DMS153 treated with DMSO at 0.1 percent for 48 hours (cell line): Measurements from ENCODE around the gene SERPINE2.
"Not testable (repeated sequence)": the region's sequence is repeated elsewhere in the genome, so short reads cannot be mapped to it uniquely, and the experiment has no call there.

Experiments
- DNase-seq: peaks from one replicate; lab custom pipeline; 2025; ENCODE audit not compliant: unreplicated experiment; lab: John Stamatoyannopoulos, UW

SERPINE2 gene

GRCh38 chr2:223944166-223944702, 94.9 kb downstream of the SERPINE2 start:
- DNase-seq = no peak

DNA sequence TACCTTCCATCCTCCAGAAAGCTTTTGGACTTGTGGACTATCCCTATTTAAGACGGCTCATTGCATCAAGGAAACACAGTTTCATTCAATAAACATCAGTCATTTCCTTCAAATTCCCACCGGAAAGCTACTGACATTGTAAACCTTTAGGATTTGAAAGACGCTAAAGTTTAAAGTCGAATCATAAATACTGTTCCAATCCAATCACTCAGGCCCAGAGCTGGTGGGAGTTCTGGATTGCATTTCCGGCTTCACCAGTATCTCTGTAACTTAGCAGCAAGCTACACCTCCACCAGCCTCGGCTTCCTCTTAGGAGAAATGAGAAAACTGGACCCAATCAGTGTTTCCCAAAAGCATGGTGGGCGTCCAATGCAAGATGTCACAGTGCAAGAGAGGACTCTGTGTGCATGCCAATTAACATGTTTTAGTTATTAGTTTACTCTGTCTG, 95.5 kb downstream of the SERPINE2 start:
- no peak for DNase-seq

- DNase-seq = no peak
These were observed 96.0 kb downstream of the SERPINE2 start for GRCh38 chr2:223943135-223943534.

- no peak for DNase-seq
These were observed 97.4 kb downstream of the SERPINE2 start for GRCh38 chr2:223941579-223942277.

- DNase-seq = not testable (repeated sequence)
These were observed 99.6 kb downstream of the SERPINE2 start for GRCh38 chr2:223939438-223939837.

DNA sequence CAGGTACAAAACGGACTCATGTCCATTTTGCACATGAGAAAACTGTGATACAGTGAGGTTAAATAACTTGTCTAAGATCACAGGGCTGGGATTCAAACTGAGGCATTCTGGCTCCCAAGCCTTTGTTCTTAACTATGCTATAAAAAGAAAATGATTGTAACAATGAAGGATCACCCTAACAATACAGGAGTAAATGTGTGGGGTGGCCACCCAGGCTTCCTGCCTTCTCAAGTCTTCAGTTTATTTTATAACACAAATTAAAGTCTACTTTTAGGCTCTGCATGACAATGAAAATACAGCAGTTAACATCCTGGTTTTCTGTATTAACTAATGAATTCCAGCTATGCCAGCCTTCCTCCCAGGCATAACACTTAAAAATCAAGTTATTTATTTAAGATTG, 101.6 kb downstream of the SERPINE2 start:
- no peak for DNase-seq

DNA sequence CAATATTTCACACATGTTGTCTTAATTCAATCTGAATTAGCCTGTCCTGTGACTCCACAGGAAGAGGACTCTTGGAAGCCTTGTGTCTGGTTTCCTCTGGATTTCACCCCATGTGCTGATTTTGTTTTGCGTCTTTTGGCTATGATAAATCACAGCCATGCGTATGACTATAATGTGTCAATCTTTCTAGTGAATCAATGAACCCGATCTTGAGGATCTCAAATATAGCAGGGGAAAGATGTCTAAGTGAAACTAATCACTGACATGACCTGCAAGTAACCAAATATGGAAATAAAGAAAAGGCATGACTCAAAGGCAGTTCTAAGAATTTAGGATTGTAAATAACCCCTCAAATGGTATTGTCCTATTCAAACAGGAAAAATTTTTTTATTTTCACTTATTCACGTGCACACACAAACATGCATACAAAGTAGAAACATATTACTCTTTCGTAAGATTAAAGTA, 102.2 kb downstream of the SERPINE2 start:
- DNase-seq = no peak

- DNase-seq = no peak
These were observed 103.5 kb downstream of the SERPINE2 start for GRCh38 chr2:223935459-223936125.

DNA sequence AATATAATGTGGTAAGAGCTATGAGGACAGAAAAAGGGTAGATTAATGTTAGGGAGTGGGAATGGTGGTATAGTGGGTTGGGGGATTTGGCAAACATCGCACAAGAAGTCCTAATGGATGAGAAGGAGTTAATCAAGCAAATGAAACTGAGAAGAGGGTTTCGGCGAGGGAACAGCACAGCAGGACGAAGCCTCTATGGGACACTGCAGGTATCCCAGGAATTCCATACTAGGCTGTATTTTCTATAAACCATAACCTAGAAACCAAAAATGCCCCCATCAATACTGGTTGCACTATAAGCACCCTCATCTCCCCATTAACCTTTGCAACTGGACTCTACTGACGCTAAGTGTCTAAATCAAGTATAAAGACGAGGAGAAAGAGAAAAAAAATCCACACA, 104.2 kb downstream of the SERPINE2 start:
- DNase-seq = no peak

- no peak for DNase-seq
These were observed 106.0 kb downstream of the SERPINE2 start for GRCh38 chr2:223932816-223933800.

DNA sequence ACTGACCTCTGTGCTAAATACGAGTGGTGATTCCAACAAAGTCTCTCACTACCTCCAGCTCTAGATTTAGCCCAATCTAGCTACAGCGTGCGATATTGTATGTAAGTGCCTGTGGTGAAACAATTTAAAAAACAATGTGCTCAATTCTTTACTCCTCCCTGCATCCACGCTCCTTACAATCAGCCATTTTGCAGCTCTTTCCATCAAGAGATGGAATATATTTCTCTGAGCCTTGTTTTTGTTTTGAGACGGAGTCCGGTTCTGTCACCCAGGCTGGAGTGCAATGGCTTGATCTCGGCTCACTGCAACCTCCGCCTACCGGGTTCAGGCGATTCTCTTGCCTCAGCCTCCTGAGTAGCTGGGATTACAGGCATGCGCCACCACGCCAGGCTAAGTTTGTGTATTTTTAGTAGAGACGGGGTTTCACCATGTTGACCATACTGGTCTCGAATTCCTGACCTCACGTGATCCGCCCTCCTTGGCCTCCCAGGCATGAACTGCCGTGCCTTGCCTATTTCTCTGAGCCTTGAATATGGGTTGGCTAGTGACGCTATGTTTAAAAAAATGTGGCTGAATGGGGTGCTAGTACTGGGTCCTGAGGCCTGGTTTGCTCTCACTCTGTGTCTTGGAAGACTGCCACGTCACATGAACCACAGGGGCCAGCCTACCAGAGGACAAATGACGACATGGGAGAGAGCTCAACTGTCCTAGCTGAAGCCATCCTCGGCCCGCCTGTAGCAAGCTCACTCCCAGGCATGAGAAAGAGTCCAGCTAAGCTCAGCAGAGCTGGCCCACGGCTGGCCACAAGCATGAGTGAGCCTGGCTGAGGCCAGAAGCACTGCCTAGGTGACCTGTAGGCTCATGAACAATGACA, 108.7 kb downstream of the SERPINE2 start:
- DNase-seq = no peak

- no peak for DNase-seq
These were observed 109.4 kb downstream of the SERPINE2 start for GRCh38 chr2:223929571-223930102.

- DNase-seq = no peak
These were observed 110.7 kb downstream of the SERPINE2 start for GRCh38 chr2:223928113-223929006.

DNA sequence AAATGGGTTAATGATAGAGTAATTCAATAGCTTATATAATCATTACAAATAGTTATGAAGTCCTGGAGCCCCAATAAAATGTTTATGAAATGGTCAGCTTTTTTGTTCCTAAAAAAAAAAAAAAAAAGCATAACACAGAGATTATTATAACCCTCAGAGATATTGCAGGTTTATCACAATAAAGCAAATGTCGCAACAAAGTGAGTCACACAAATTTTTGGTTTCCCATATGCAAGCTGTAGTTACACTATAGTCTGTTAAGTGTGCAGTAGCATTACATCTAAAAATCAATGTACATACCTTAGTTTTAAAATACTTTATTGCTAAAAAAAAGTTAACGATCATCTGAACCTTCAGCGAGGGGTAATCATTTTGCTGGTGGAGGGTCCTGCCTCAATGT, 114.0 kb downstream of the SERPINE2 start:
- DNase-seq = no peak
